HL-60 (cell line): ENCODE data around the gene TEDC2.

Source experiments
- DNase-seq, 2 experiments: peaks; one replicate each; pipeline ENCODE4 v3.0.0-alpha.2; 2010 to 2020; ENCODE audit warnings: low read depth in 1 of 2, low spot score in 1 of 2
- H3K27ac ChIP-seq: fragments of 250-450 bp; sonication (Bioruptor Pico); replicated peaks from 2 replicates; pipeline ENCODE4 v1.5.1; 2020; ENCODE audit warnings: mild to moderate bottlenecking, moderate library complexity
- H3K27me3 ChIP-seq: fragments of 250-450 bp; sonication (Bioruptor Pico); 2 replicates; pipeline ENCODE4 v1.5.1; 2021; ENCODE audit warnings: mild to moderate bottlenecking, moderate library complexity; ENCODE audit not compliant: insufficient read depth, poor library complexity, severe bottlenecking
- H3K4me3 ChIP-seq: replicated peaks from 2 replicates; pipeline ENCODE4 v1.5.1; 2011; ENCODE audit warnings: mild to moderate bottlenecking, control low read depth, low read length; ENCODE audit not compliant: insufficient read depth
- GABPA ChIP-seq: IDR thresholded peaks from 2 replicates; pipeline ENCODE4 v1.6.1; 2012; ENCODE audit warnings: low read depth
- POLR2AphosphoS5 ChIP-seq: IDR thresholded peaks from 2 replicates; pipeline ENCODE4 v1.6.1; 2012; ENCODE audit warnings: low read depth
- SPI1 ChIP-seq: IDR thresholded peaks from 2 replicates; pipeline ENCODE4 v1.6.1; 2012; ENCODE audit warnings: low read depth, mild to moderate bottlenecking, borderline replicate concordance
- TF ChIP-seq, protein P1 (sequence below): IDR thresholded peaks from 2 replicates; pipeline ENCODE4 v1.6.1; 2012; ENCODE audit warnings: low read depth; ENCODE audit not compliant: insufficient replicate concordance
- TF ChIP-seq, protein P2 (sequence below): IDR thresholded peaks from one replicate; pipeline ENCODE4 v1.5.1; 2011; ENCODE audit warnings: low read length, control low read depth, inconsistent platforms; ENCODE audit not compliant: insufficient read depth

The TEDC2 gene

DNA sequence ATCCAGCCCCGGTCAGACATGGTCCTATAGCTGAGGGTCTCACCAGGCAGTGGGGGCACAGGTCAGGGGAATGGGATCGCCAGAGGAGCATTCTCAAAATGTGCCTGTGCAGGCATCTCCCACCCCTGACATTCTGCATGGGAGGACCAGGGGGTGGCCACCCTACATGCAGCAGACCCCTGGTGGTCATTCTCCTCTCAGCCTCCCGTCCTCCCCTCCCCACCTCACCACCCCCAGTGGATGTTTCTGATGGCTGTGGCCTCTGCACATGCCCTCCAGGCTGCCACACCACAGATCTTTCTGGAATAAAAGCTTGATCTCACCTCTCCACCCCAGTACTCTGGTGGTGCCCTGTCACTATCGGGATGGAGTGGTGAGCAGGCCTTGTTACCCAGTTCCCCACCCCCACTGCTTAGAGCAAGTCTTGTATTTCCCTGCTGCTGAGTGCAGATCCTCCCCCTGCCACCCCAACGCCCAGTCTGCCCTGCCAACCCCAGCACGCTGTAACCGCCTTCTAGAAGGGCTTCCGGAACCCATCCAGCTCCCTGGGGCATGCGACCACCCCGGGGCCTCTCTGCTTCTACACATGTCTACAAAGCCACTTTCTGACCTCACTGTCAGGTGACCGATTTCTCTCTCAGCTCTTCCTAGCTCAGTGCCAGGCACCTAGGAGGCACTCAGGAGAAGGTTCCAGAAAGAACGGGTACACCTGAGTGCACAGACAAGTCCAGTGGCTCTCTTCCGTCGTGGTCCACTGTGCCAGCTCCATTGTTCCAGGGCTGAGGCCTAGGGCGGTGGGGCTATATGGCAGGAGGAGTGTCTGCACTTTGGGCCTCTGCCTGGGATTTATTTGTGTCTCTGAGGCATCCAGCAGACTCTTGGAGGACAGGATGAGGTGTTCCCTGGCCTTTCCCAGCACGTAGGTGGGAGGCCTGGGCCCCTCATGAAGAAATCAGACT, 24.3 kb downstream of the TEDC2 start:
- Histone ChIP-seq H3K27ac (no peak overlapping the region), H3K27me3 (no peaks in the 10 kb centered on the region), H3K4me3 (no peak overlapping the region)
- TF ChIP-seq POLR2AphosphoS5, result no peak
- TF ChIP-seq SPI1, result no peak
- TF ChIP-seq, protein P1, sequence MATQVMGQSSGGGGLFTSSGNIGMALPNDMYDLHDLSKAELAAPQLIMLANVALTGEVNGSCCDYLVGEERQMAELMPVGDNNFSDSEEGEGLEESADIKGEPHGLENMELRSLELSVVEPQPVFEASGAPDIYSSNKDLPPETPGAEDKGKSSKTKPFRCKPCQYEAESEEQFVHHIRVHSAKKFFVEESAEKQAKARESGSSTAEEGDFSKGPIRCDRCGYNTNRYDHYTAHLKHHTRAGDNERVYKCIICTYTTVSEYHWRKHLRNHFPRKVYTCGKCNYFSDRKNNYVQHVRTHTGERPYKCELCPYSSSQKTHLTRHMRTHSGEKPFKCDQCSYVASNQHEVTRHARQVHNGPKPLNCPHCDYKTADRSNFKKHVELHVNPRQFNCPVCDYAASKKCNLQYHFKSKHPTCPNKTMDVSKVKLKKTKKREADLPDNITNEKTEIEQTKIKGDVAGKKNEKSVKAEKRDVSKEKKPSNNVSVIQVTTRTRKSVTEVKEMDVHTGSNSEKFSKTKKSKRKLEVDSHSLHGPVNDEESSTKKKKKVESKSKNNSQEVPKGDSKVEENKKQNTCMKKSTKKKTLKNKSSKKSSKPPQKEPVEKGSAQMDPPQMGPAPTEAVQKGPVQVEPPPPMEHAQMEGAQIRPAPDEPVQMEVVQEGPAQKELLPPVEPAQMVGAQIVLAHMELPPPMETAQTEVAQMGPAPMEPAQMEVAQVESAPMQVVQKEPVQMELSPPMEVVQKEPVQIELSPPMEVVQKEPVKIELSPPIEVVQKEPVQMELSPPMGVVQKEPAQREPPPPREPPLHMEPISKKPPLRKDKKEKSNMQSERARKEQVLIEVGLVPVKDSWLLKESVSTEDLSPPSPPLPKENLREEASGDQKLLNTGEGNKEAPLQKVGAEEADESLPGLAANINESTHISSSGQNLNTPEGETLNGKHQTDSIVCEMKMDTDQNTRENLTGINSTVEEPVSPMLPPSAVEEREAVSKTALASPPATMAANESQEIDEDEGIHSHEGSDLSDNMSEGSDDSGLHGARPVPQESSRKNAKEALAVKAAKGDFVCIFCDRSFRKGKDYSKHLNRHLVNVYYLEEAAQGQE, result no peak
- TF ChIP-seq, protein P2, sequence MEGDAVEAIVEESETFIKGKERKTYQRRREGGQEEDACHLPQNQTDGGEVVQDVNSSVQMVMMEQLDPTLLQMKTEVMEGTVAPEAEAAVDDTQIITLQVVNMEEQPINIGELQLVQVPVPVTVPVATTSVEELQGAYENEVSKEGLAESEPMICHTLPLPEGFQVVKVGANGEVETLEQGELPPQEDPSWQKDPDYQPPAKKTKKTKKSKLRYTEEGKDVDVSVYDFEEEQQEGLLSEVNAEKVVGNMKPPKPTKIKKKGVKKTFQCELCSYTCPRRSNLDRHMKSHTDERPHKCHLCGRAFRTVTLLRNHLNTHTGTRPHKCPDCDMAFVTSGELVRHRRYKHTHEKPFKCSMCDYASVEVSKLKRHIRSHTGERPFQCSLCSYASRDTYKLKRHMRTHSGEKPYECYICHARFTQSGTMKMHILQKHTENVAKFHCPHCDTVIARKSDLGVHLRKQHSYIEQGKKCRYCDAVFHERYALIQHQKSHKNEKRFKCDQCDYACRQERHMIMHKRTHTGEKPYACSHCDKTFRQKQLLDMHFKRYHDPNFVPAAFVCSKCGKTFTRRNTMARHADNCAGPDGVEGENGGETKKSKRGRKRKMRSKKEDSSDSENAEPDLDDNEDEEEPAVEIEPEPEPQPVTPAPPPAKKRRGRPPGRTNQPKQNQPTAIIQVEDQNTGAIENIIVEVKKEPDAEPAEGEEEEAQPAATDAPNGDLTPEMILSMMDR, result no peak
- no peak for TF ChIP-seq GABPA
- DNase-seq, result no peak

DNA sequence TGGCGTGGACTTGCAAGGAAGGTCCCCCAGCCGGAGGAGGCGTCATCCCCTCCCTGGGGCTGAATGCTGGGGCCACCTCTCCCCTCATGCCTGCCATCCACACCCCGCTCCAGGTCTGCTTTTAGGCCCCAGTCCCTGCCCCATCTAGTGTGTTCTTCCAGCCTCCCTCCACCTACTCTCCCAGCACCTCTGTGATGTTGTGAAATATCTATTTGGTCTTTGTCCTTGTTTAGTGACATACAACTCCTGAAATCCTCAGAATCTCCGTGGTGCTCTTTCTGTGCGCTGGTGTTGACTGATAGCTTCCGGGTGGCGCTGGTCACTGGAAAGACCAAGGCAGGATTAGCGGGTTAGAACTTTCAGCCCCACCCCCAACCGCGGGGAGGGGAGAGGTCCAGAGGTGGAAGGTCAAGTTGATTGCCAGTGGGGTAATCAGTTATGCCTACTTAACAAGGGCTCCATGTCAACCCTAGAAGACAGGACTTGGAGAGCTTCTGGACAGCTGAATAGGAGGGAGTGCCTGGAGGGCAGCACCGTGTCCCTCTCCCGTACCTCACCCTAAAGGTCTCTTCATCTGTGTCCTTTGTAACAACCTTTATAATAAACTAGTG, 25.1 kb downstream of the TEDC2 start:
- Histone ChIP-seq H3K27ac (no peak overlapping the region), H3K27me3 (no peaks in the 10 kb centered on the region), H3K4me3 (no peak overlapping the region)
- DNase-seq, result no peak
- no peak for TF ChIP-seq GABPA
- no peak for TF ChIP-seq SPI1
- no peak for TF ChIP-seq POLR2AphosphoS5
- TF ChIP-seq, protein P2, result no peak
- TF ChIP-seq, protein P1, result no peak

DNA sequence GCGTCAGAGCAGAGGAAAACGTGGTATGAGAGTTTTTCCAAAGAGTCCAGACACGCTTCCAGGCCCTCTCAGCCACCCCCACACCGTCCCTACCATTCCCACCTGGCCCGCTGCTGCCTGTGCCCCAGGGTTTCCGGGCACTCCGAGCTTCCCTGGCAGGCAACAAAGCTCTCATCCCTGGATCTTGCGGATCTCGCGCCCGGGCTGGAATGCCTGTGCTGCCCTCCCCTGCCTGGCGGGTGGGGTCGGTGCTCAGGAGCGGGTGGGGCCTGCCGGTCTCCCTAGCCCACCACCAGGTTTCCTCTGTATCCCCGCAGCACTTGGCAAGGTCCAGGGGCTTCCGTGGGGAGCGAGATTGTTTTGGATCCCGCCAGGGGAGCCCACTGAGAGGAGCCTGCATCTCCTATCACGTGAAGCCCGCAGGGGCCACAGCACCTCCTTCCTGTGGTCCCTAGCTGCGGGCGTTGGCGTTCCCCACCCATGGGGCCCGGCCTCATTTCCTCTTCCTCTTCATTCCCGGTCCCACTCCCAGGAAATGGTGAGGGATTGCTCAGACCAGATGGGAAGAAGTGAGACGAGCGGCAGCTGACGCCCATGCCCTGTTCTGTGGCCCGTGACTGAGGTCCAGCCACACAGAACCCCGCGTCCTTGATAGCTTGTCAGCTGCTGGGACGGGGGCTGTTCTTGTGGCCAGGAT, 26.1 kb downstream of the TEDC2 start:
- Histone ChIP-seq H3K27ac (no peak overlapping the region), H3K27me3 (no peaks in the 10 kb centered on the region), H3K4me3 (no peak overlapping the region)
- TF ChIP-seq POLR2AphosphoS5 (no peak), SPI1 (no peak), GABPA (no peak)
- TF ChIP-seq, protein P1, result no peak
- no peak for DNase-seq
